ENCODE results near the gene HIPK4. TPM values are rescaled to one million over a fixed set of nuclear protein-coding genes. Genes with fewer than 3 reads are reported as not detected.
"Not testable (repeated sequence)": the region's sequence is repeated elsewhere in the genome, so short reads cannot be mapped to it uniquely, and the experiment has no call there.

HIPK4 gene
- total RNA-seq, 1 donor from 2014 or later, result 0.08 TPM

DNA sequence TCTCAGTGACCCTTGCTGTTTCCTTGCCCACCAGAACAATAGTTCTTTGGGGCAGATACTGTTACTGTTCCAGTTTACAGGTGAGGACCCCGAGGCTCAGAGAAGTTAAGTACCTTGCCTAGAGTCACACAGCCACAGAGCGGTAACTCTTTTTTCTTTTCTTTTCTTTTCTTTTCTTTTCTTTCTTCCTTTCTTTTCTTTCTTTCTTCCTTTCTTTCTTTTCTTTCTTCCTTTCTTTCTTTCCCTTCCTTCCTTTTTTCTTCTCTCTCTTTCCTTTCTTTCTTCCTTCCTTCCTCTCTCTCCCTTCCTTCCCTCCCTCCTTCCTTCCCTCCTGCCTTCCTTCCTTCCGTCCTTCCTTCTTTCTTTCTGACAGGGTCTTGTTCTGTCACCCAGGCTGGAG lies 28.1 kb upstream of the HIPK4 start:
- intact Hi-C loops (cut with DNase I), result no loop called here
- no peak for DNase-seq (ENCODE audit: low spot score)

DNA sequence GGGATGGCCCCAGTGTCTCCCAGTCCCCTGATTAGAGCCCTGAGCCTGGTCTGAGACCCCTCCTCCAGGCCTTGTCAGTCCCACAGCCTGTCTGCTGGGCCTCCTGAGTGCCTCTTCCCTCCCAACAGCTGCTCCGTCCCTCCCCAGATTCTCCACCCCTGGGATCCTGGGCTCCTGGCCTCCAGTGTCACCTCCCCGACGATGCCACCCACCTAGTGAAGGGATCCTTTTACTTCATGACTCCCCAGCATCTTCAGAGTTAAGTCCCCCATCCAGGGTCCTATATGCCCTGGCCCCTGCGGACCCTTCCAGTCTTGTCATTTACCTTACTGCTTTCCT lies 27.6 kb upstream of the HIPK4 start:
- DNase-seq (ENCODE audit: low spot score), result no peak
- intact Hi-C loops (cut with DNase I), result no loop called here

DNA sequence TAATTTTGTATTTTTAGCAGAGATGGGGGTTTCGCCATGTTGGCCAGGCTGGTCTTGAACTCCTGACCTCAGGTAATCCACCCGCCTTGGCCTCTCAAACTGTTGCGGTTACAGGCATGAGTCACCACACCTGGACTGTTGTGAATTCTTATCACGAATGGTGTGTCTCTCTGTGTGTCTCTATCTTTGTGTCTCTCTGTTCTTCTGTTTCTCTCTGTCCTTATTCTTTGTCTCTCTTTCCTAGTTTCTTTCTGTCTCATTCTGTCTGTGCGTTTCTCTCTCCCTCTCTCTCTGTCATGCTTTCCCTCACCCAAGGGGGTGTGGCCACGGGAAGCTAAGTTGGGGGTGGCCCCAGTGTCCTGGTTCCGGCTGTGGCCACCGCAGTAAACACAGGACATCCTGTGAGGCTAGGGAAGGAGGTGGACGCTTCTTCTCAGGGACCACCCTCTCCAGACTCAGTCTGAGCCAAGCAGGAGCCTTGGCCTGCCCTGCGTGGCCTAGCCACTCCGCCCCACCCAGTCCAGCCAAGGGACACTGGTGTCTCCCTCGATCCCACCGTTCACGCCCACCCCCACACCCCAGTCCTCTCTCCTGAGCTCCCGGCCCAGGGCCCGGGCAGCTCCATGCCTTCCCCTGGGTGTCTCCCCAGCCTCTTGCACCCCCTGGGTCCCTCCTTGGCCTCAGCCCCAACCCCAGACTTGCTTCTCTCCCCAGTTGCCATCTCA lies 27.1 kb upstream of the HIPK4 start:
- peak; percentile 84 for DNase-seq (ENCODE audit: low spot score)
- intact Hi-C loops (cut with DNase I), result no loop called here

DNA sequence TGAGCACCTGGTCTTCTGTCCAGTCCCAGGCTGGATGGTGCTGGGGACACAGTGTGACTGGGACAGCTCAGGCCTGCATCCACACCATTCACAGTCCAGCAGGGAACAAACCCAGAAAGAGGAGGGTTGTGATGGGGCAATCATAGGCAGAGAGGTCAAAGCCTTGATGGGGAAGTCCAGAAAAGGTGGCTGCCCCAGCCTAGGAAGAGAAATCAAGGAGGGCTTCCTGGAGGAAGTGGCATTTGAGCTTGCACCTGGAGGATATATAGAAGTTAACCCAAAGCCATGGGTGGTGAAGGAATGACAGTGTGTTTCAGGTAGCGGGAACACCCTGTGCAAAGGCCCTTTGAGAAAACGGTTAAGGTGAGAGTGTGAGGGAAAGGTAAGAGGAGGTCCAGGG lies 25.8 kb upstream of the HIPK4 start:
- DNase-seq (ENCODE audit: low spot score), result no peak
- intact Hi-C loops (cut with DNase I), result no loop called here

DNA sequence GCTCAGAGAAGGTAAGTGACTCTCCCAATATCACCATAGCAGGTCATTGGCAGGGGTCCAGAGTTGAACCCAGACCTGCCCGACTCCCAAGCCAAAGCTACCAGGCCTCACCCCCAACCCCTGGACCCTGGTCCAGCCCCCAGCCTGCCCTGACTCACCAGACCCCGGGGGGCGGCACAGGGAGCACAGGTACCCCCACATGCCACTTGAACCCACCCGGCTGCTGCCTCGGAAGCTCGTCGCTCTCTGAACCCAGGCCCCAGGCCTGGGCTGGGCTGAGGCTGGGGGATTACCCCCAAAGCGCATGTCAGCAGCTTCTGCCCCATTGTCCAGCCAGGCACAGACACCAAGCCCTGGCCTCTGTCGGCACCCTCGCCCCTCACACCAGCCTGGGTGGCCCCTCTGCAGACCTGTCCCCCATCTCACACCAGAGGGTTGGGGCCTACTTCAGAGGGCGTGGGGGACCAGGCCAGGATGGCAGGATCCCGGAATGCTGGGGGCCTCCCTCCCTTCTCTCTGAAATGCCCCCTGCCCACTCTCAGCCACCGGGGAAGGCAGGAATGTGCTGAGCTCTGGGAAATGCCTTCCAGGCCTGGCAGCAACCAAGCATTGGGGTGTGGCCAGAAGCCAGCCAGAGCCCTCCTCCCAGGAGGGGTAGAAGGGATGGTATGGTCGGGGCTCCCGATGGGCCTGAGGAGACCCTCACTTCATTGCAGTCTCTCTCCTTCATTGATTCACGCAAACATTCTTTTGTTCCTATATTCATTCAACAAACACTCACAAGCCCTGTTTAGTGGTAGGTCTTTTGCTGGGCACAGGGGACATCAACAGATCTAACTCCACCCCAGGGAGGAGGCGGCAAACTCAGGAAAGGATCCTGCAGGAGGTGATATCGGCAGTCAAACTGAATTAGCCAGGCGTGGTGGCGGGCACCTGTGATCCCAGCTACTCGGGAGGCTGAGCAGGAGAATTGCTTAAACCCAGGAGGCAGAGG lies 24.9 kb upstream of the HIPK4 start:
- intact Hi-C loops (cut with DNase I), result no loop called here
- no peak for DNase-seq (ENCODE audit: low spot score)

DNA sequence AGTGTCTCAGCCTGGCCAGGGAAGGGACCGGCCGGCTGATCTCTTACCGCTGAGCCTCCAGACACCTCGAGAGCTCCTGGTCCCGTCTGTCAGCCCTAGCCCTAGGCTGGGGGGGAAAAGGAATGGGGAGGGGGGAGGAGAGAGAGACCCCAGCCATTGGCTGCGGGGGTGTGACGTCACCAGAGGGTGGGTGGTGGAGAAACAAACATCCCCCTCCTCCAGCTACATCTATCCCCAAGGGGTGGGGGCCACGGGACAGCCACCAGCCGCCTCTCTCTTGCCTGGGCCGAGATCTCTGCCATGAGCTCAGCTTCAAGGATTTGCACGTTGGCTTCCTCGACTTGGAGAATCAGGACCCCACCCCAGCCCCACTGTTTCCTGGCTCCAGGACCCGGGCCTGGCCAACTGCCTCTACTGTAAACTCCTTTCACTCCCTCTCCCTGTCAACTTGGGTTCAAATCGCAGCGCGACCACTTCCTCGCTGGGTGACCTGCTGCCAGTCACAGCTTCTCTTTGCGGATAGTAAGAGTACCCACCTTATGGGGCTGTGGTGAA lies 23.4 kb upstream of the HIPK4 start, which contains the start of gene PRX:
Gene PRX (minus strand): TSS at position 88 of the 555 bp plus-strand sequence. CDS start 5,446 bp downstream, outside the sequence.
- intact Hi-C loops (cut with DNase I), result no loop called here
- DNase-seq (ENCODE audit: low spot score), result no peak

DNA sequence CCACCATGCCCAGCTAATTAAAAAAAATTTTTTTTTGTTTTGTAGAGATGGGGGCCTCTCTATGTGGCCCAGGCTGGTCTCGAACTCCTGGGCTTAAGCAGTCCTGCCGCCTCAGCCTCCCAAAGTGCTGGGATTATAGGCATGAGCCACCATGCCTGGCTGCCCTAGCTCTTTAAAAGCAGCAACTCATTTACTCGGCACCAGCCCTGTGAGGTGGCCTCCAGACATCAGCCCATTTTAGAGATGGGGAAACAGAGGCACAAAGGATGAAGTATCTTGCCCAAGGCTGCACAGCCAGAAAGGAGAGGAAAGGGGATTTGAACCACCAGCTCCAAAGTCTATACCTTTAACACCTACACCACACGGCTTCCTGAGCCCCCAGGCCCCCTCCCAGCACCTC lies 22.9 kb upstream of the HIPK4 start:
- intact Hi-C loops (cut with DNase I), result no loop called here

DNA sequence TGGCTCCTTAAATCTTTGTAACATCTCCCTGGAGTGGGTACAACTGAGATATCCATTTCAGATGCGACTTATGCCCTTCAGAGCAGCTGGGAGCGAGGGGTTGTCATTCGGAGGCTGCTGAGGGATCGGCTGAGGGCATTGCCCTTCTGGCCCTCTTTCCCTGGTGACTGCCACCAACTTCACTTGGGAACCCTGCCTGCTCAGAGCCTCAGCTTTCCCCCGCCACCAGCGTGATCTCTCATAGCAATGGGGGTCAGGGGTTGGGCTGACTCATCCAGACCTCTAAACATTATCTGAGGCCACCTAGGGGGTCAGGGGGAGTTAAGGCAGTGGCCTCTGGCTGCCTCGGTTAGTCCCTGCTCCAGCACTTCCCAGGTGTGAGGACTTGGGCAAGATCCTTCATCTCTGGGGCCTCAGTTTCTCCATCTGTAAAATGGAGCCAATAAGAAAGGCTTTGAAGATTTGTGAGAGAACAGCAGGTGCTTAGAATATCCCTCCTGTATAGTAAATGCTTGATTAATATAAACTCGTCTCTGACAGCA lies 22.0 kb upstream of the HIPK4 start:
- intact Hi-C loops (cut with DNase I), result no loop called here
- DNase-seq (ENCODE audit: low spot score), result no peak

More for the DNA sequence above, 22.9 kb upstream of the HIPK4 start:
- DNase-seq (ENCODE audit: low spot score), result no peak

DNA sequence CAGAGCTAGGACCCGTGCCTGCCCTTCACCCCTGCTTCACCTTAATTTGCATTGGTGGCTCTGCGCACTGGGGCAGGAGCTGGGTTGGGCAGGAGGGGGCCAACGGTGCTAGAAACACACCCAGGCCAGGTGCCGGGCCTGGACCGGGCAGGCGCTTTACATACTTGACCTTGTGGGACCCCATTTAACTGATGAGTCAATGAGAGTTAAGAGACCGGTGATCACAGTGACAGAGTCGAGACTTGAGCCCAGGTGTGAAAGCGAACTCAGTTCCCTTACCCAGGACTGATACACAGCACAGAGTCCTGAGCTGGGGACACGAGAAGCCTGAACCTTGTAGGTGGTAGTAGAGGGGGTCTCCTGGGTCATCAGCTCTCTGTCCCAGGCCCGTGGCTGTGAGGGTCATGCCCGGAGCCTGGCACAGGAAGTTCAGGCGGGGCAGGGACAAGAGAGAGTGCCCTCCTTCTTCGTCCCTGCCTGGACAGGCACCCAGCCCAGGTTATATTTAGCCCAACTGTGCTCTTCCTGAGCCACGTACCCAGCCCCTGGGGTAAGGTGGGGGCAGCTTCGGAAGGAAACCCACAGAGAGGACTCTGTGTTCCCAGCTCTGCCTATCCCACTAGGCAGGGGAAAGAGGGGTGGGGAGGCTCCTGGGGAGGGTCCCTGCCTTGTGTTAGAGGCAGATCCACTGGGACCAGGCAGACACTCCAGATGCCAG lies 21.3 kb upstream of the HIPK4 start:
- peak; percentile 81 for DNase-seq (ENCODE audit: low spot score)
- intact Hi-C loops (cut with DNase I), result no loop called here

DNA sequence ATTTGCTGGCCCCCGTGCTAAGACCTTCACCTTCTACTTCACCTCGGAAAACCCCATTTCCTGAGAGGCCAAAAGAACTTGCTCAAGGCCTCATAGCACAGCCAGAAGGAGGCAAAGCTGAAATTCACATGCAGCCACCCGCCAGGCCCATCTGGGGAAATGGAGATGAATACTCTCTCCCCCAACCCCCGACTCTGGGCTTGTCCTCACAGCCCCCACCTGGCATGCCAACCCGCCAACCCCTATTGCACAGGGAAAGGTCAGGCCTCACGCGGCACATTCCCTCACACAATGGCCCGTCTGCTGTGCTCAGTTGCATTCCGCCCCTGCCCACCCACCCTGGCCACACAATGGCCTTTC lies 20.0 kb upstream of the HIPK4 start:
- DNase-seq (ENCODE audit: low spot score), result no peak
- intact Hi-C loops (cut with DNase I), result no loop called here

DNA sequence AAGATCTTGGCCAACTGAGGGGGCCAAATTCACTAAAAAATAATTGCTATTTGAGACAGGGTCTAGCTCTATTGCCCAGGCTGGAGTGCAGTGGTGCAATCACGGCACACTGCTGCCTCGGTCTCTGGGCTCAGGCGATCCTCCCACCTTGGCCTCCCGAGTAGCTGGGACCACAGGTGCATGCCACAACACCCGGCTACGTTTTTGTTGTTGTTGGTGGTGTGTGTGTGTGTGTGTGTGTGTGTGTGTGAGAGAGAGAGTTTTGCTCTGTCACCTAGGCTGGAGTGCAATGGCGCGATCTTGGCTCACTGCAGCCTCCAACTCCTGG lies 18.6 kb upstream of the HIPK4 start:
- DNase-seq (ENCODE audit: low spot score); intact Hi-C loops (cut with DNase I): not testable (repeated sequence)

DNA sequence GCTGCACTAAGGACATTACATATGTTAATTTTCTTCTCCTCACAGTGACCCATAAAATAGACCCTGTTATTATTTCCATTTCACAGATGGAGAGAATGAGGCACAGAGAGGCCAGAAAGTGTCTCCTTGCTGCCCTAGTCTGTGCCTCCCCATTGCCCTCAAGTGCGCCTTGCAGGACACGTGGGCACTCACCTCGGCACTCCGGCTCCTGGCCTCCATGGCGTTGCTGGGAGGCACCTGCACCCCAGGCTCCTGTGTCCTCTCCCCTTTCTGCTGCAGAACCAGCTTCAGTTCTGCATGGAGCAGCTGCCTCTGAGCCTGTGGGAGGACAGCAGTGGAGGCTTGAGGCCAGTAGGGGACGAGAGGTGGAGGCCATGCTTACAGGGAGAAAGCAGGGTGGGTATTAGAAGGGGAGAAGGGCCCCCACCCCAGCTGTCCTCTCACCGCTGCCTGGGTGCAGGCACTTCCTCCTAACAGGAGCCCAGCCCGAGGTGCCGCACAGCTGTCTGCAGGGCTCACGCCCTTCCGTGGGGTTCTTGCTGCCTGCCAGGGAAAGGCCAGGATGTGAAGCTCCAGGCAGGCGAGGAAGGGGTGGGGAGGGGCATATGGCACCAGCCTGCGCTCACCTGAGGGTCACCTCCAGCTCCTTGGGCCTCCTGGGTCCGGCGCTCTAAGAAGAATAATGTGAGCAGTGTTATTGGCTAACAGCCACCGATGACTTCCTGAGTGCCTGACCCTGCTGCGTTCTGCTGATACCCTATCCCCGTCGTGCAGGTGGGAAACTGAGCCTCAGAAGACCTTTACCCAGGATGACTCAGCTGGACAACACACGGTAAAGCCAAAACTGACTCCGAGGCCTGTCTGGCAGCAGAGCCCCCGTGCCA lies 18.0 kb upstream of the HIPK4 start:
- DNase-seq (ENCODE audit: low spot score), result no peak
- intact Hi-C loops (cut with DNase I), result no loop called here

DNA sequence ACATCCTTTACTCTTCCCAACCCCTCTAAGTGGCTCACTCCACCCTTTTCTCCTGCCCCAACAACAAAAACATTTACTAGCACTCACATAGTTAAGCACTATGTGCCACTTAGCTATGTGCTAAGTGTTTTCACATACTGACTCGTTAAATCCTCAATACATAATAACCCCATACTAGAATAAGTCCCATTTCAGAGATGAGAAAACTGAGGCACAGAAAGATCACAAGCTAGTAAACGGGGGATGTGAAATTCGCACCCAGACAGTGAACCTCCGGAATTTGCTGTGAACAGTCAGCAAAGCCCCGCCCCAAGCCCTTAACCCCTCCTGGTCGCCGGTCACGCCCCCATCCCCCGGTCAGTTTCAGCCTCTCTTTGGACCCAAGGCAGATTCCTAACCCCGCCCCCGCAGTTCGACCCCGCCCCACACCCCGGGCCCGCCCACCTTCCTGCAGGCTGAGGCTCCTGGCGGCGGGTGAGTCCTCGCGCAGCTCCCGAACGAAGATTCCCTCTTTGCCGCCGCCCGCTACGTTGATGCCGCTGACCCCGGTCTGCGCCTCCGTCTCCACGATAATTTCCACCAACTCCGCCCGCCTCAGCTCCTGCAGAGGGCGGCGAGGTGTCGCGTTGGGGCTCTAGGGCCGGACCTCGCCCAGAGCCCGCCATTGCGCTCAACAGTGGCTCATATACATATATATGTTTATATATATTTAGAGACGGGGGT lies 13.4 kb upstream of the HIPK4 start:
- intact Hi-C loops (cut with DNase I), result no loop called here
- peak; percentile 95 for DNase-seq (ENCODE audit: low spot score)

DNA sequence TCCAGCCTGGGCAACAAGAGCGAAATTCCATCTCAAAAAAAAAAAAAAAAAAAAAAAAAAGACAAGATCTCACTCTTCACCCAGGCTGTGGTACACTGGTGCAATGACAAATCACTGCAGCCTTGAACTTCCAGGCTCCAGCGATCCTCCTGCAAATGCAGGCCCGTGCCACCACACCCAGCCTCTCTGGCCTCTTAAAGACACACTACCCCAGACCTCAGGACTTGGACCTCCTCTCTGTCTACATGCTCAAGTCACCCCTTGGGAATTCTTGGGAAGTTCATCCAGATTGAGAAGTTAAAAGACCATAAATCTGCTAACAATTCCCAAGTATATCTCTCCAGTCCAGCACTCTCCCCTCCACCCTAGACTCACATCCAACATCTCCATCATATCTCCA lies 10.6 kb upstream of the HIPK4 start:
- DNase-seq (ENCODE audit: low spot score), result no peak
- intact Hi-C loops (cut with DNase I), result no loop called here

DNA sequence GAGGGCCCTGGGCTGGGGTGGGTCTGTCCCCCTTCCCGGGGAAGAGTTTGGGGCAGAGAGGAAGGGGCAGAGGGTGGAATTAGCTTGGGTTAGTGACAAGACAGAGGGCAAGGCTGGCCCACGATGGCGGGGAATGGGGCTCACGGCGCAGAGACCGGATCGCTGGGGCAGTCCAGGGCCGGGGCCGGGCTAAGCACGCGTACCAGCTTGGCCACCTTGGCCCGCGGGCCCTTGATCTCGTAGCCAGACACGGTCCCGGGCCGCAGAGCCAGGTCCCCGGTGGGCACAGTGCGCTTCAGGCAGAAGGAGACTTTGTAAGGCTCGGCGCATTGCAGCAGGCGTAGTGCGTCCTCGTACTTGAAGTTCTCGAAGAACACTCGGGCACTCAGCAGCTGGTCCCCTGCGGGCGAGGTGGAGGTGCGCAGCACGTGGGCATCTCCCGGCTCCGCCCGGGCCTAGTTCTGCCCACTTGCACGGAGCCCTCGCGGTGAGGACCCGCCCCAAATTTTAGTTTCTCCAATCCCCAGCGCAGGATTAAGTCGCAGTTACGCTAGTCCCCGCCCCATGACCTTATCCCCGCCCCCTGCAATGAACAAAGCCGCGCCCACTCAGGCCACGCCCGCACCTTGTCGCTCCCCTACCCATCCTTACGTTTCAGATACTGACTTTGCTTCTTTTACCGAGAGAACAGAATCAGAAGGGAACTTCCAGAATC lies 8.6 kb upstream of the HIPK4 start:
- intact Hi-C loops (cut with DNase I), result no loop called here
- DNase-seq (ENCODE audit: low spot score), result no peak

DNA sequence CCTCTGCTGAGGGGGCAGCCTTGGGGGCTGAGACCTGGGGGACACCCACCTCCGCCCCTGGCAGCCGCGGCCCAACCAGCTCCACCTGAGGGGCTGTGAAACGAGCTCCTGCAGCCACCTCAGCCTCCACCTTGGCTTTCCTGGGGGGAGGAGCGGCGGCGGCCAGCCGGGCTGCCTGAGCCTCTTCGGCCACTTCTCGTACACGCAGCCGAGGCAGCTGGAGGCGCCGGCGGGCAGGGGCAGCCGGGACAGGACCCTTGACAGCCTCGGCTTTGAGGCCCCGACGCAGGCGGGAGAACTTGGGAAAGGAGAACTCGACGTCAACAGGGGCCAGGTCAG lies 7.6 kb upstream of the HIPK4 start:
- DNase-seq (ENCODE audit: low spot score), result no peak
- intact Hi-C loops (cut with DNase I), result no loop called here

DNA sequence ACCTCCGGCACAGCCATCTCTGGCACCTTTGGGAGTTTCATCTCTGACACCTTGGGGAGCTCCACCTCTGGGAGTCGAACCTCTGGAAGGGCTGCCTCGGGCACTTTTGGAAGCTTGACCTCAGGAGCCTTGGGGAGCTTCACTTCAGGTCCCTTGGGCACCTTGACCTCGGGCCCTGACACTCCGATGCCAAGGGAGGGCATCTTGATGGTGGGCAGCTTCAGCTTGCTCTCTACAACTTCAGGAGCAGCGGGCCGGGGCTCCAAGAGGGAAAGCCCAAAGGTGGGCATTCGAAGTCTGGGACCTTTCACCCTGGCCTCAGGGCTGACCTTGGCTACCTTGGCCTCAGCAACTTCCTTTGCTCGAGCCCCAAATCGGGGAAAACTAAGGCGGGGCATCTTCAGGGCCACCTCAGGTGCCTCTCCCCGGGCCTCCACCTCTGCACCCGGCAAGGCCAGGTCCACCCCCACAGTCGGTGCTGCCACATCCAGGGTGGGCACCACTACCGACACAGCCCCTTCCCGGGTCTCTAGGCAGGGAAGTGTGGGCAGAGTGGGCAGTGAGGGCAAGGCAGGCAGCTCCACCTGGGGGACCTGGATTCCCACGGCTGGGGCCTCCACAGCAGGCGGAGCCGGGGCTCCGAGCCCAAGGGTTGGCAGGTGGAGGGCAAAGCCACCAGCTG lies 7.0 kb upstream of the HIPK4 start:
- intact Hi-C loops (cut with DNase I), result no loop called here

More for the DNA sequence above, 7.0 kb upstream of the HIPK4 start:
- no peak for DNase-seq (ENCODE audit: low spot score)

Data from cardiac septum (tissue), 1 donor.